ENCODE results near the gene SPTBN4.

Gene SPTBN4

GRCh38 chr19:40465557-40466218 lies 1.1 kb upstream of the SPTBN4 start, which contains the start of gene BLVRB:
Gene BLVRB, minus strand, starts transcription at chr19:40465745. Its CDS starts 57 bp downstream, at chr19:40465688.
- no peaks in the 10 kb centered on the region for H3K9me3 ChIP-seq (ENCODE audit: severe bottlenecking)
- peak; percentile 98 for DNase-seq
- H3K27me3 ChIP-seq (ENCODE audit: insufficient read depth, low read depth, severe bottlenecking), result peaks cover 10% of the 10 kb centered on the region
- TF ChIP-seq CTCF (IDR thresholded peaks at IDR 0.05; ENCODE audit: low read depth, low read length), result no peak
- no peaks in the 10 kb centered on the region for H3K36me3 ChIP-seq
- H3K4me3 ChIP-seq (ENCODE audit: low read depth, low read length), result peak within 1 kb of the TSS; percentile 55
- no peak within 1 kb of the TSS for H3K27ac ChIP-seq

- no peak for TF ChIP-seq CTCF (IDR thresholded peaks at IDR 0.05; ENCODE audit: low read depth, low read length)
- H3K9me3 ChIP-seq (ENCODE audit: severe bottlenecking), result no peaks in the 10 kb centered on the region
- no peak overlapping the region for H3K27ac ChIP-seq
- no peaks in the 10 kb centered on the region for H3K36me3 ChIP-seq
- H3K27me3 ChIP-seq (ENCODE audit: insufficient read depth, low read depth, severe bottlenecking), result peaks cover 10% of the 10 kb centered on the region
- DNase-seq, result no peak
- H3K4me3 ChIP-seq (ENCODE audit: low read depth, low read length), result peak overlapping the region; percentile 44
These were observed 399 bp upstream of the SPTBN4 start for GRCh38 chr19:40466219-40466984.

GRCh38 chr19:40469011-40469410 lies 2.2 kb downstream of the SPTBN4 start:
- Histone ChIP-seq H3K27ac (no peak overlapping the region), H3K9me3 (ENCODE audit: severe bottlenecking) (no peaks in the 10 kb centered on the region), H3K27me3 (ENCODE audit: insufficient read depth, low read depth, severe bottlenecking) (peaks cover 10% of the 10 kb centered on the region), H3K36me3 (no peaks in the 10 kb centered on the region), H3K4me3 (ENCODE audit: low read depth, low read length) (no peak overlapping the region)
- no peak for DNase-seq
- no peak for TF ChIP-seq CTCF (IDR thresholded peaks at IDR 0.05; ENCODE audit: low read depth, low read length)

- TF ChIP-seq CTCF (IDR thresholded peaks at IDR 0.05; ENCODE audit: low read depth, low read length), result no peak
- no peak overlapping the region for H3K27ac ChIP-seq
- DNase-seq, result no peak
- H3K27me3 ChIP-seq (ENCODE audit: insufficient read depth, low read depth, severe bottlenecking), result peaks cover 9% of the 10 kb centered on the region
- no peak overlapping the region for H3K4me3 ChIP-seq (ENCODE audit: low read depth, low read length)
- no peaks in the 10 kb centered on the region for H3K36me3 ChIP-seq
- no peaks in the 10 kb centered on the region for H3K9me3 ChIP-seq (ENCODE audit: severe bottlenecking)
These were observed 4.3 kb downstream of the SPTBN4 start for GRCh38 chr19:40471111-40471510.

DNA sequence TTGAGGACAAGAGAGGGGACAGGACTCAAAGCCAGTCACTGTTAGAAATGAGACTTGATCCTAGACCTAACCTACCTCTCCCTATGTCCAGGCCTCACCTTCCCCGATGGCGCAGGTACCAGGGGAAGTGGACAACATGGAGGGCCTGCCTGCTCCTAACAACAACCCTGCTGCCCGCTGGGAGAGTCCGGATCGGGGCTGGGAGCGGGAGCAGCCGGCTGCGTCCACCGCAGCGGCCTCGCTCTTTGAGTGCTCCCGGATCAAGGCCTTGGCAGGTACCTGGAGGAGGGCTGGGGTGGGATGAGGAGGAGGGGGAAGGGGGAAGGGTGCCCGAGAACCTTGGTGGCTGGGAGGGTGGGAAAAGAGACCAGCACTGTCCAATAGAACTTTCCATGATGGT lies 5.7 kb downstream of the SPTBN4 start:
- H3K36me3 ChIP-seq, result no peaks in the 10 kb centered on the region
- DNase-seq, result no peak
- TF ChIP-seq CTCF (IDR thresholded peaks at IDR 0.05; ENCODE audit: low read depth, low read length), result no peak

More for the DNA sequence above, 5.7 kb downstream of the SPTBN4 start:
- Histone ChIP-seq H3K4me3 (ENCODE audit: low read depth, low read length) (no peak overlapping the region), H3K27ac (no peak overlapping the region), H3K27me3 (ENCODE audit: insufficient read depth, low read depth, severe bottlenecking) (peaks cover 2% of the 10 kb centered on the region), H3K9me3 (ENCODE audit: severe bottlenecking) (no peaks in the 10 kb centered on the region)
